Right atrium auricular region (tissue), 2 donors: ENCODE results near the gene SNED1. TPM values are rescaled to one million over a fixed set of nuclear protein-coding genes. Genes with fewer than 3 reads are reported as not detected.

ENCODE experiments used
- DNase-seq: peaks from one replicate; pipeline ENCODE4 v3.0.0-alpha.2; 2019; ENCODE audit warnings: low spot score
- H3K27ac ChIP-seq, 2 donors: fragments of 200-600 bp; sonication (generic); 1 replicate in 1 of 2; 2 replicates in 1 of 2; pipeline ENCODE4 v1.5.1; 2016 to 2019
- H3K27me3 ChIP-seq, 2 donors: fragments of 200-600 bp; sonication (generic); one replicate each; pipeline versions ENCODE4 v1.5.1 to v1.6.0; 2017 to 2019
- H3K36me3 ChIP-seq: fragments of 200-600 bp; sonication (generic); one replicate; pipeline ENCODE4 v1.5.1; 2016
- H3K4me1 ChIP-seq, 2 donors: fragments of 200-600 bp; sonication (generic); one replicate each; pipeline versions ENCODE4 v1.5.1 to v1.6.0; 2017 to 2019
- H3K4me3 ChIP-seq, 2 donors: fragments of 200-600 bp; sonication (generic); 1 replicate in 1 of 2; 2 replicates in 1 of 2; pipeline ENCODE4 v1.5.1; 2017 to 2019; ENCODE audit warnings: mild to moderate bottlenecking in 1 of 2, moderate library complexity in 1 of 2
- H3K9me3 ChIP-seq, 2 donors: fragments of 200-600 bp; sonication (generic); one replicate each; pipeline ENCODE4 v1.5.1; 2019
- total RNA-seq, 2 donors: library from RNA; depleted of rRNA; stranded (reverse); fragments of >200 nt; gene quantifications; one replicate each; pipeline ENCODE4 v1.1.0, GENCODE V29; 2016
- TF ChIP-seq, protein P1 (sequence below), 2 donors: fragments of 200-600 bp; sonication (generic); IDR thresholded peaks; one replicate each; pipeline ENCODE4 v1.5.1; 2019; ENCODE audit warnings: antibody characterized with exemption in 2 of 2

The SNED1 gene
- total RNA-seq, 2 donors from 2014 or later, result 9.9 to 16.4 TPM

DNA sequence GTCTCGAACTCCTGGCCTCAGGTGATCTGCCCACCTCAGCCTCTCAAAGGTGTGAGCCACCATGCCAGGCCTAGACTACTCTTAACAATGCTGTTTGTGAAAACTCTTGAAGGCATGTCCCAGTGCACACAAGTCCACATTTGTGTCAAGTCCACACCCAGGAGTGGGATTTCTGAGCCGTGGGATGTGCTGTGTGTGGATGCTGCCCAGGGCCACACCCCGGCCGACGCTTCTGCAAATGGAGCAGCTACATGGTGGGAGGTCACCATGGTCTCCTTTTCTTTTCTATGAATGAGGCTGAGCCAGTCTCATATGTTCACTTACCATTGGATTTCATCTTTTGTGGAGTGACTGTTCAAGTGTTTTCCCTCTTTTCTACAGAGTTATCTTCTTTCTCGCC is 15.8 kb downstream of the SNED1 start:
- no peak overlapping the region for H3K4me3 ChIP-seq
- H3K9me3 ChIP-seq, result no peaks in the 10 kb centered on the region
- TF ChIP-seq, protein P1, sequence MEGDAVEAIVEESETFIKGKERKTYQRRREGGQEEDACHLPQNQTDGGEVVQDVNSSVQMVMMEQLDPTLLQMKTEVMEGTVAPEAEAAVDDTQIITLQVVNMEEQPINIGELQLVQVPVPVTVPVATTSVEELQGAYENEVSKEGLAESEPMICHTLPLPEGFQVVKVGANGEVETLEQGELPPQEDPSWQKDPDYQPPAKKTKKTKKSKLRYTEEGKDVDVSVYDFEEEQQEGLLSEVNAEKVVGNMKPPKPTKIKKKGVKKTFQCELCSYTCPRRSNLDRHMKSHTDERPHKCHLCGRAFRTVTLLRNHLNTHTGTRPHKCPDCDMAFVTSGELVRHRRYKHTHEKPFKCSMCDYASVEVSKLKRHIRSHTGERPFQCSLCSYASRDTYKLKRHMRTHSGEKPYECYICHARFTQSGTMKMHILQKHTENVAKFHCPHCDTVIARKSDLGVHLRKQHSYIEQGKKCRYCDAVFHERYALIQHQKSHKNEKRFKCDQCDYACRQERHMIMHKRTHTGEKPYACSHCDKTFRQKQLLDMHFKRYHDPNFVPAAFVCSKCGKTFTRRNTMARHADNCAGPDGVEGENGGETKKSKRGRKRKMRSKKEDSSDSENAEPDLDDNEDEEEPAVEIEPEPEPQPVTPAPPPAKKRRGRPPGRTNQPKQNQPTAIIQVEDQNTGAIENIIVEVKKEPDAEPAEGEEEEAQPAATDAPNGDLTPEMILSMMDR (IDR thresholded peaks at IDR 0.05), result no peak
- peaks cover 0 to 16% of the 10 kb centered on the region in 2 donors for H3K4me1 ChIP-seq
- H3K36me3 ChIP-seq, result peaks cover under 1% of the 10 kb centered on the region
- H3K27ac ChIP-seq, result no peak overlapping the region
- no peaks in the 10 kb centered on the region for H3K27me3 ChIP-seq
- peak; percentile 49 for DNase-seq

DNA sequence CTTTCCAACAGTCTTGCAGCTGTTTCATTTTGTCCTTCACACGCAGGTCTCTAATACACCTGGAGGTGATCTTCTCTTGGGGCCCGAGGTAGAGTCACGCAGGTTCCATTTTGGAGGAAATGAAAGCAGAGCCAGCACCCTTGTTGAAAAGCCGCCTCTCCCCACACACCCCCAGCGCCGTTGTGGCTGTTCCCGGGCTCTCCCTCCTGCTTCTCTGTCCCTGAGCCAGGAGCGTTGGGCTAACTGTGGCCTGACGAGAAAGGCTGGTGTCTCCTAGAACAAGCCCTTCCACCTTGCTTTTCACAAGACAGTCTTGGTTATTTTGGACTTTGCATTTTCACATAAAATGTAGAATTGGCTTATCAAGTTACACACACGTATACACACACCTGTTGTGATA is 16.3 kb downstream of the SNED1 start:
- TF ChIP-seq, protein P1 (IDR thresholded peaks at IDR 0.05), result no peak
- peaks cover 4% of the 10 kb centered on the region for H3K36me3 ChIP-seq
- H3K9me3 ChIP-seq, result no peaks in the 10 kb centered on the region
- no peaks in the 10 kb centered on the region for H3K27me3 ChIP-seq
- peak; percentile 23 for DNase-seq
- peaks cover 0 to 11% of the 10 kb centered on the region in 2 donors for H3K4me1 ChIP-seq
- H3K4me3 ChIP-seq, result no peak overlapping the region
- H3K27ac ChIP-seq, result no peak overlapping the region

DNA sequence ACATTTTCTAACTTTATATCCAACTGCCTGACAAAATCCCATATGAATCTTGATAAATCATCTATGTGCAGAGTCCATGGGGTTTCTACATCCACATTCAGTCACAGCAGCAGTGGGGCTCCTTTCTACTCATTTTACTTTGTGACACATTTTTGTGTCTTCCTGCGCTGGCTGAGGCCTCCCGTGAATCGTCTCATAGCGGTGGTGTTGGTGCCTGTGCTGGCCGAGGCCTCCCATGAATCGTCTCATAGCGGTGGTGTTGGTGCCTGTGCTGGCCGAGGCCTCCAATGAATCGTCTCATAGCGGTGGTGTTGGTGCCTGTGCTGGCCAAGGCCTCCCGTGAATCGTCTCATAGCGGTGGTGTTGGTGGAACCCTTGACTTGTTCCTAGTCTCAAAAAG is 17.0 kb downstream of the SNED1 start:
- peak; percentile 23 for DNase-seq
- H3K27me3 ChIP-seq, result no peaks in the 10 kb centered on the region
- TF ChIP-seq, protein P1 (IDR thresholded peaks at IDR 0.05), result no peak
- H3K36me3 ChIP-seq, result peaks cover 4% of the 10 kb centered on the region
- H3K27ac ChIP-seq, result no peak overlapping the region
- H3K9me3 ChIP-seq, result no peaks in the 10 kb centered on the region
- peaks cover 0 to 4% of the 10 kb centered on the region in 2 donors for H3K4me1 ChIP-seq
- H3K4me3 ChIP-seq, result no peak overlapping the region

DNA sequence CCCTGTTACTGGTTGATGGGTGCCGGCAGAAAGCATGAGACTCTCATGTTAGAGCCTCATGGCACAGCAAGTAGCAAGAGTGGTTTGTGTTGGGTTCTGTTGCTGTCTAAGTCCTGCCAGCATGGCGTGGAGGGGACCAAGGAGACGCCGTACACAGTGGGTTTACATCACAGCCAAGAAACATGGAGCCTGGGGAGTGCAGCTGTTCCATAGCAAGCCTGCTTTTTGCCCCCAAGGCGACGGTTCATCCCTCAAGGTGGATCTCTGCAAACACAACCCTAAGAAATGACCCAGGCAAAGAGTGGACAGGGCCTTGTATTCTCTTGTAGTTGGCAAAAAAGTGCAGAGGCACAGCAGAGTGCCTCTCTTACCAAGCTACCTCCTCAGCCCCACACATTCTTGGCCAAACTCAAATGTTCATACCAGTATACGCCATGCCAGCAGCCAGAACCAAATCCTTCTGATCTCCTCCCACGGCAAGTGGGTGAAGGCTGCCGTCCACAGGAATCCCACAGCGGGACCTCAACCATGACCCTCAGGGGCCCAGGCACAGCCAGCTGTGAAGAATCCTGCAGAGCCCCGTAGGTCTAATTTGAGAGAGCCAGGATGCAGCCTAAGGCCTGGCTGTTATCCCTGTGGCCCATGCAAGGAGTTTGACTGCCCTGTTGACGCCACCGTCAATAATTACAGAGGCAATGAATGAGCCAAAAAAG is 19.0 kb downstream of the SNED1 start:
- DNase-seq, result peak; percentile 36
- peaks cover 4% of the 10 kb centered on the region for H3K36me3 ChIP-seq
- no peaks in the 10 kb centered on the region for H3K27me3 ChIP-seq
- H3K4me1 ChIP-seq, result no peaks in the 10 kb centered on the region
- peaks cover 0 to 8% of the 10 kb centered on the region in 2 donors for H3K9me3 ChIP-seq
- H3K27ac ChIP-seq, result no peak overlapping the region
- H3K4me3 ChIP-seq, result no peak overlapping the region
- TF ChIP-seq, protein P1 (IDR thresholded peaks at IDR 0.05), result no peak

DNA sequence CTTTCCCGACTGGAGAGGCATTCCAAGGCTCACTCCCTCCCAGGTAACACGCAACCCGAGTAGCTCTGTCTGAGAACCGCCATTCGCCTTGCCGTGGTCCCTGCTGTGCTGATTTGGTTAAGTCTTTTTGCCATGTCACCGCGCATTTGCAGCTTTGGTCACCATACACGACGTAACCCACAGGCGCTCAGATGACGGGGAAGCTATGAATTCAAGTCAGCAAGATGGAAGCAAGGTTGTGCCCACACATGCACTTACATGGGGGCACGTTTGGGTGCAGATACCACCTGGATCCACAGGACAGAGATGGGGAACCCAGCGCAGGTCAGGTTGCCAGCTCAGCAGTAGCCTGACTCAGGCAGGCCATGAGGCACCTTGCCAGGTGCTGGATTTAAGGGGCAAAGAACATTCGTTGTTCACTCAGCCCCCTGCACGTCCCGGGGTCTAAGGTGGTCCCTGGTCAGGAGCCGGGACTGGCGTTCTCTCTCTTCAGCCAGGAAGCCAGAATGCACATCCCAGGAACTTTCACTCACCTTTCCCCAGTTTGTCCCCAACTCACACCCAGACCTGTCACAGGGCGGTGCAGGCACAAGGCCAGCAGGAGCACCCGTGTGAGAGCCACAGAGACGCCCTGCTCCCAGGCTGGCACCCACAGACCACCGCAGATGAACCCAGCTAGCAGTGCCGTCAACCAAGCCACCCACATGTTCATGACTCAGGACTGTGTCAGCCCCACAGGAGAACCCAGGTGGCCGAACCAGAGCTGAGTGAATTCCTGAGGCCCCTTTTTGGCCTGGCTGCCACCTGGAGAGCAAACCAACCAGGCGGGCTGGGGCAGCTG is 19.9 kb downstream of the SNED1 start:
- no peak overlapping the region for H3K4me3 ChIP-seq
- peaks cover 4% of the 10 kb centered on the region for H3K36me3 ChIP-seq
- TF ChIP-seq, protein P1 (IDR thresholded peaks at IDR 0.05), result no peak
- H3K27ac ChIP-seq, result no peak overlapping the region
- peaks cover 0 to 14% of the 10 kb centered on the region in 2 donors for H3K9me3 ChIP-seq
- DNase-seq, result peak; percentile 43
- no peaks in the 10 kb centered on the region for H3K4me1 ChIP-seq
- no peaks in the 10 kb centered on the region for H3K27me3 ChIP-seq
